ENCODE data around the gene IFT20. TPM values are rescaled to one million over a fixed set of nuclear protein-coding genes. Genes with fewer than 3 reads are reported as not detected.

IFT20 gene
- total RNA-seq, 1 donor from 2014 or later, result 47.2 TPM

- H3K9me3 Mint-ChIP-seq (ENCODE audit: unreplicated experiment), result no peaks in the 10 kb centered on the region
- TF ChIP-seq CTCF (IDR thresholded peaks at IDR 0.05; ENCODE audit: unreplicated experiment), result no peak
- H3K4me3 Mint-ChIP-seq (ENCODE audit: unreplicated experiment), result no peak overlapping the region
- peaks cover 20% of the 10 kb centered on the region for H3K36me3 Mint-ChIP-seq (ENCODE audit: low read depth, unreplicated experiment)
- H3K27ac Mint-ChIP-seq (ENCODE audit: unreplicated experiment), result no peak overlapping the region
- no peaks in the 10 kb centered on the region for H3K4me1 Mint-ChIP-seq (ENCODE audit: unreplicated experiment)
- no peak for DNase-seq (ENCODE audit: low spot score)
- H3K27me3 Mint-ChIP-seq (ENCODE audit: unreplicated experiment), result no peaks in the 10 kb centered on the region
Measured at GRCh38 chr17:28363776-28364650, 28.7 kb upstream of the IFT20 start.

DNA sequence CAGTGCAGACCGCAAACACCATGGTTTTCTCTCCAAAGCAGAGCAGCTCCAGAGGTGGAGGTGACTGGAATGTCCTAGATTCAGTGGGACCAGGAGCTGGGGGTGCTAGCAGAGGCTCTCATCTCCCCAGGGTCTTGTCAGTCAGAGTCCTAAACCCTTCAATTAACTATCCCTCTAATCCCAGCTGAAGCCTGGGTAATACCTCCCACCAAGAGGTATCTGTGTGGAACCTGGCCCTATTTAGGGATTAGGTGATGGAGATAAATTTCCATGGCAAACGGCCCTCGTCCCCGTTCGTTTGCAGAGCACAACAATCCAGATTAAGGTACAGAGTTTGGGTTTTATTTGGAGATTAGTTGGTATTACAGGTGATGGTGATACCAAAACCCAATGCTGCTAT is 27.9 kb upstream of the IFT20 start:
- H3K4me1 Mint-ChIP-seq (ENCODE audit: unreplicated experiment), result peaks cover 3% of the 10 kb centered on the region
- H3K36me3 Mint-ChIP-seq (ENCODE audit: low read depth, unreplicated experiment), result peaks cover 21% of the 10 kb centered on the region
- TF ChIP-seq CTCF (IDR thresholded peaks at IDR 0.05; ENCODE audit: unreplicated experiment), result no peak
- no peak overlapping the region for H3K27ac Mint-ChIP-seq (ENCODE audit: unreplicated experiment)
- no peak overlapping the region for H3K4me3 Mint-ChIP-seq (ENCODE audit: unreplicated experiment)
- no peaks in the 10 kb centered on the region for H3K27me3 Mint-ChIP-seq (ENCODE audit: unreplicated experiment)
- no peak for DNase-seq (ENCODE audit: low spot score)
- H3K9me3 Mint-ChIP-seq (ENCODE audit: unreplicated experiment), result no peaks in the 10 kb centered on the region

- Mint-ChIP-seq H3K36me3 (ENCODE audit: low read depth, unreplicated experiment) (peaks cover 40% of the 10 kb centered on the region), H3K4me3 (ENCODE audit: unreplicated experiment) (peak overlapping the region; percentile 96), H3K27me3 (ENCODE audit: unreplicated experiment) (peaks cover 6% of the 10 kb centered on the region), H3K4me1 (ENCODE audit: unreplicated experiment) (peaks cover 19% of the 10 kb centered on the region), H3K27ac (ENCODE audit: unreplicated experiment) (peak overlapping the region; percentile 96), H3K9me3 (ENCODE audit: unreplicated experiment) (no peaks in the 10 kb centered on the region)
- no peak for TF ChIP-seq CTCF (IDR thresholded peaks at IDR 0.05; ENCODE audit: unreplicated experiment)
- no peak for DNase-seq (ENCODE audit: low spot score)
Measured at GRCh38 chr17:28357901-28358197, 22.6 kb upstream of the IFT20 start.

DNA sequence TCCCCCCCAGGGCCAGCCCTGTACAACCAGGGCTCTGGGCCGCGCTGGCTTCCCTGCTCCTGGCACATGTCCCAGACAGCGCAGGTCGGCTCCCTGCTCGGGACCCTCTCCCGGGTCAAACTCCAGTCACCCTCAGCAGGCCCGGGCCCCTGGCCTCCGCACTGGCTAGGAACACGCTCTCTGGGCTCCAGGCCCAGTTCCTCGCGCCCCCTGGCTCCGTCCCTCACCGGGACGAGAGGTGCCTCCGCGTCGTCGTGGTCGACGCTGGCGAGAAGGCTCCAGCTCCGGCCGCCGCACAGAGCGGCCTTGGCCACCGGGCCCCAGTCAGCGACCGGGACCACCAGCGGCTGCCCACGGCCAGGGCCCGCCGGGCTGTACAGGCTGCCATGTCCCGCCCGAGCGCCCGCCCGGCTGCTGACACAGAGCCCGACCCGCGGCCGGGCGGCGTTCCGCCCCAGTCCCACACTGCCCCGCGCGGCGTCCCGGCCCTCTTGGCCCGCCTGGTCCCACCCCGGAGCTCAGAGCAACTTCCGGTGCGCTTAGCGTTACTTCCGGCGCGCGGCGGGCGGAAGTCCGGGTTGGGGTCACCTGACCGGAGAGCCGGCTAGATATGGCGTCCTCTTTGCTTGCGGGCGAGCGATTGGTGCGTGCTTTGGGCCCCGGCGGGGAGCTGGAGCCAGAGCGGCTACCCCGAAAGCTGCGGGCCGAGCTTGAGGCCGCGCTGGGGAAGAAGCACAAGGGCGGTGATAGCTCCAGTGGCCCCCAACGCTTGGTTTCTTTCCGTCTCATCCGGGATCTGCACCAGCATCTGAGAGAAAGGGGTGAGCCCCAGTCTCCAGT is 22.0 kb upstream of the IFT20 start, which contains the start of gene POLDIP2:
Gene POLDIP2, minus strand, starts transcription at position 467 of the 840 bp plus-strand sequence. Its CDS starts 79 bp downstream, at position 388.
- Mint-ChIP-seq H3K27me3 (ENCODE audit: unreplicated experiment) (peaks cover 6% of the 10 kb centered on the region), H3K4me3 (ENCODE audit: unreplicated experiment) (peak within 1 kb of the TSS; percentile 96), H3K9me3 (ENCODE audit: unreplicated experiment) (no peaks in the 10 kb centered on the region), H3K27ac (ENCODE audit: unreplicated experiment) (peak within 1 kb of the TSS; percentile 96), H3K36me3 (ENCODE audit: low read depth, unreplicated experiment) (peaks cover 42% of the 10 kb centered on the region), H3K4me1 (ENCODE audit: unreplicated experiment) (peaks cover 19% of the 10 kb centered on the region)
- no peak for TF ChIP-seq CTCF (IDR thresholded peaks at IDR 0.05; ENCODE audit: unreplicated experiment)
- peak; percentile 96 for DNase-seq (ENCODE audit: low spot score)
